K562 (cell line): ENCODE data around the gene RPN1. TPM values are rescaled to one million over a fixed set of nuclear protein-coding genes. Genes with fewer than 3 reads are reported as not detected.

ENCODE experiments used
- ATAC-seq: fragments of 200-7000 bp; cut with Tn5 transposase; 3 replicates; pipeline ENCODE4 v1.9.1; 2020; ENCODE audit warnings: moderate library complexity
- BruUV-seq: library from RNA; stranded (reverse); fragments of 400-500 nt; replicated peaks from 2 replicates; lab custom pipeline; 2021; lab: Mats Ljungman, UMichigan
- CTCF ChIA-PET: fragments of 300-600 bp; formaldehyde crosslinking; extraction: SDS; loops from one replicate; lab custom pipeline; 2021; ENCODE audit warnings: low intra/inter-chr PET ratio; lab: Yijun Ruan, JAX
- POLR2A ChIA-PET: fragments of 300-600, 350-650 bp; sonication (Branson Sonifier 250); formaldehyde crosslinking; extraction: SDS; loops from one replicate; lab custom pipeline; 2021; ENCODE audit warnings: antibody characterized with exemption, inconsistent platforms; lab: Yijun Ruan, JAX
- DNase-seq, 4 experiments: peaks; one replicate each; pipeline versions ENCODE4 v3.0.0 to v3.0.0-alpha.2; 2011 to 2018; ENCODE audit warnings: low spot score in 3 of 4, mixed read lengths in 3 of 4; ENCODE audit errors: extremely low read depth in 1 of 4
- FAIRE-seq: peaks from 2 replicates; lab custom pipeline; 2011; peaks lifted over from hg19 to GRCh38; lab: Jason Lieb, UNC
- H2AFZ ChIP-seq: 2 replicates; pipeline ENCODE4 v1.6.0; 2011; ENCODE audit warnings: low read depth, low read length, control low read depth, inconsistent platforms
- H3K27ac ChIP-seq: fragments of 200-600 bp; 3 replicates; pipeline ENCODE4 v1.8.0; 2011; ENCODE audit warnings: low read depth, mild to moderate bottlenecking, control low read depth, inconsistent platforms, low read length, moderate library complexity, mixed read lengths; ENCODE audit errors: extremely low read depth
- H3K27me3 ChIP-seq, 2 experiments: fragments of 300-600 bp in 1 of 2; 2 replicates in 1 of 2; 3 replicates in 1 of 2; pipeline versions ENCODE4 v1.6.0 to v1.8.0; 2011; ENCODE audit warnings: inconsistent platforms in 2 of 2, low read length in 2 of 2, mild to moderate bottlenecking in 1 of 2, mixed read lengths in 1 of 2, moderate library complexity in 1 of 2; ENCODE audit not compliant: control insufficient read depth in 2 of 2, insufficient read depth in 2 of 2
- H3K36me3 ChIP-seq: fragments of 300-600 bp; 3 replicates; pipeline ENCODE4 v1.8.0; 2011; ENCODE audit warnings: mild to moderate bottlenecking, low read length, inconsistent platforms; ENCODE audit not compliant: control insufficient read depth, insufficient read depth
- H3K4me1 ChIP-seq, 2 experiments: fragments of 200-600 bp in 1 of 2; replicated peaks in 1 of 2; 2 replicates in 1 of 2; 3 replicates in 1 of 2; pipeline versions ENCODE4 v1.5.1 to v1.8.0; 2011; ENCODE audit warnings: inconsistent platforms in 2 of 2, low read length in 2 of 2, mild to moderate bottlenecking in 1 of 2, mixed read lengths in 1 of 2, moderate library complexity in 1 of 2; ENCODE audit not compliant: control insufficient read depth in 2 of 2, insufficient read depth in 2 of 2
- H3K4me2 ChIP-seq: 2 replicates; pipeline ENCODE4 v1.6.1; 2011; ENCODE audit warnings: low read length, control low read depth, inconsistent platforms, mixed read lengths; ENCODE audit not compliant: insufficient read depth
- H3K4me3 ChIP-seq: fragments of 200-600 bp; sonication (generic), shearing (Covaris generic); 2 replicates; pipeline ENCODE4 v1.5.1; 2016; ENCODE audit warnings: control low read depth, inconsistent platforms
- H3K79me2 ChIP-seq: fragments of 200-600 bp; 3 replicates; pipeline ENCODE4 v1.8.0; 2011; ENCODE audit warnings: low read length, inconsistent platforms; ENCODE audit not compliant: control insufficient read depth, insufficient read depth
- H3K9ac ChIP-seq, 2 experiments: 2 replicates each; pipeline versions ENCODE4 v1.6.0 to v1.6.1; 2011; ENCODE audit warnings: low read depth in 2 of 2, low read length in 2 of 2, control low read depth in 1 of 2, inconsistent platforms in 1 of 2, mild to moderate bottlenecking in 1 of 2, mixed read lengths in 1 of 2; ENCODE audit not compliant: insufficient read depth in 1 of 2
- H3K9me1 ChIP-seq: one replicate; pipeline ENCODE4 v1.6.0; 2011; ENCODE audit warnings: inconsistent platforms, mild to moderate bottlenecking, low read length, moderate library complexity; ENCODE audit not compliant: control insufficient read depth, insufficient read depth
- H3K9me3 ChIP-seq: replicated peaks from 2 replicates; pipeline ENCODE4 v1.5.1; 2011; ENCODE audit warnings: low read depth, low read length, inconsistent platforms; ENCODE audit not compliant: control insufficient read depth, insufficient read depth
- H4K20me1 ChIP-seq: replicated peaks from 2 replicates; pipeline ENCODE4 v1.6.1; 2011; ENCODE audit warnings: low read length, inconsistent platforms, mixed read lengths; ENCODE audit not compliant: control insufficient read depth, insufficient read depth
- NCOA6 ChIP-seq: fragments of 450-650 bp; IDR thresholded peaks from 2 replicates; pipeline ENCODE4 v1.6.1; 2017; ENCODE audit warnings: mild to moderate bottlenecking
- RAD21 ChIP-seq, 2 experiments: fragments of 250-450 bp in 1 of 2; fragments of 450-650 bp in 1 of 2; sonication (Bioruptor Pico) in 1 of 2; formaldehyde crosslinking in 1 of 2; IDR thresholded peaks in 1 of 2; conservative IDR thresholded peaks in 1 of 2; 2 replicates each; pipeline versions ENCODE4 v1.4.0 to v1.8.0; 2020 to 2022; ENCODE audit warnings: mild to moderate bottlenecking in 2 of 2, moderate library complexity in 1 of 2
- RBFOX2 ChIP-seq: fragments of 200-400 bp; formaldehyde crosslinking; IDR thresholded peaks from 2 replicates; pipeline ENCODE4 v1.6.1; 2017; ENCODE audit warnings: low read depth, mild to moderate bottlenecking, low read length, moderate library complexity
- SUPT5H ChIP-seq: fragments of 450-650 bp; IDR thresholded peaks from 2 replicates; pipeline ENCODE4 v1.6.1; 2016
- WGBS: fragments of 100-300 bp; shearing (Covaris generic); methylation state at CpG from one replicate; pipeline ENCODE4 v1.1.6; 2016; ENCODE audit warnings: low coverage, mixed read lengths; ENCODE audit not compliant: insufficient coverage; ENCODE audit errors: missing lambda C conversion rate; 5-methylcytosine and 5-hydroxymethylcytosine counted together
- in situ Hi-C: fragments of 300-500 bp; cut with MboI; formaldehyde crosslinking; loops from 4 replicates; pipeline ENCODE4 v1.15.0; 2018; ENCODE audit warnings: inconsistent platforms, mixed read lengths
- intact Hi-C: fragments of 100-400 bp; cut with micrococcal nuclease; formaldehyde crosslinking; loops from 2 replicates; pipeline ENCODE4 v1.14.2; 2022
- polyA plus RNA-seq, 8 experiments: library from polyadenylated mRNA; depleted of rRNA in 4 of 8; stranded (reverse) in 5 of 8; unstranded in 3 of 8; fragments of >200 nt; fragmentation: Nextera tagmentation in 2 of 8; fragmentation: Illumina TruSeq in 1 of 8; extraction: Ambion mirVana in 2 of 8; extraction: Trizol in 1 of 8; gene quantifications; 2 replicates each; pipeline versions ENCODE4 v1.2.1 to v1.2.3, GENCODE V29; 2011 to 2014; ENCODE audit warnings: inconsistent platforms in 1 of 8, missing spikeins in 1 of 8
- total RNA-seq, 7 experiments: library from RNA; depleted of rRNA in 6 of 7; stranded (reverse); fragments of >200 nt in 6 of 7; fragmentation: Illumina TruSeq in 2 of 7; extraction: Trizol in 2 of 7; gene quantifications; 2 replicates each; pipeline versions ENCODE4 v1.2.1 to v1.2.3, GENCODE V29; 2011 to 2021; ENCODE audit warnings: low replicate concordance in 1 of 7

The RPN1 gene
- total and polyA plus RNA-seq, 9 of the 15 experiments (the other 6 are each of a cell fraction or from before 2014, with no cell fraction given), result 39.5 to 300 (median 148) TPM

DNA sequence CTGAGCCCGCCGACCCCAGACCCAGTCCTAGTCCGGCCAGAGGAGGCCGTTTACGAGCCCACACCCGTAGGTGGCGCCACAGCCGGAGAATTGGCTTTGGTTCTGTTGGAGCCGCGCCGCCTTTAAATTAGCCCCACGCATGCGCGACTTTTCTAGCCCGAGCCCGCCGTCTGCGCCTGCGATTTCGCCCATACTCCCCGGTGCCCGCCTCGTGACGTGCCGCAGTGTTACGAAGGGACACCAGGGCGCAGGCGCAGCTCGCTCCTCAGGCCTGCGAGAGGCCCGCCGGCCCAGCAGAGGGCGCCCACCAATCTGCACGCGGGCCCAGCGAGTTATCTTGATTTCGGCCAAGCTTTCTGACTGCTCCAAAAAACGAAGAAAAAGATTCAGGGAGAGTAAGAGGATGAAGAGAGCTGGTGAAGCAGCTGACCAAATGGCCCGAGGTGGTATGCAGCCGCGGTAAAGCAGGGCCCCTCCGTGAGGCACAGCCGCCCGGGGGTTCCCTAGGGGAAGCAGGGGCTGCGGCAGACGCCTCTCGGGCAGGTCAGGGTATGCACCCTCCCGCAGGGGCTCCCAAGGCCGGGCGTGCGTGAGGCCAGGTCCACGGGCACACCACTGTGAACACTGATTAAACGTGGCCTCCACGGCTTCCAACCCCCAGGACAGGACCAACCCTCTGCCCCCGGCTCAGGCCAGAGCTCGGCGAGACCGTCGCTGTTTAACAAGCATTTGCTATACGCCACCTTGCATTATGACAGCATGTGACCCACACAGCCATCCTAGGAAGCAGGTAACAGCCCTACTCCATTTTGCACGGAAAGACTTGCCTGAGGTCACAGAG, 32.8 kb downstream of the RPN1 start (continued):
- TF ChIP-seq RBFOX2 (peak; percentile 40; the same call in 1 of the 2 replicates), RAD21 (CRISPR knock-in tag; conservative IDR thresholded peaks at IDR 0.05 in 1 of 2, IDR thresholded peaks at IDR 0.05 in 1 of 2) (peak in 1 of 2 experiments; percentile 28; a peak in 2 of 4 replicates)
- TF ChIP-seq, all 486 proteins: peak for 13

DNA sequence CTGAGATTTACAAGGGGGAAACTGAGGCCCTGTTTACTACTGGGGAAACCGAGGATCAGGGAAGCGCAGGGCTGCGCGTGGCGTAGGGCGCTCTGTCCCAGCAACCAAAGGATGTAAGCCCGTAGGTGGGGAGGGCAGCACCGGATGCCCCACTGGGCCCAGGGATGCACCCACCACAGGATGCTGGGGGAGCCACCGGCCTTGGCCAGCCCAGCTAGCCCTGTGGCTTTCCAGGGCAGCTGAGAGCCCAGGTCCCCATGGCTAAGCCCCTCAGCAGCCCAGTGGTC, 33.4 kb downstream of the RPN1 start:
- peaks cover 68% of the 10 kb centered on the region; the same call in 2 of the 3 replicates for H3K36me3 ChIP-seq
- no peaks in the 10 kb centered on the region for H3K9me3 ChIP-seq
- BruUV-seq, result no TSS peak
- no peak overlapping the region for H3K27ac ChIP-seq
- no peaks in the 10 kb centered on the region for H3K9me1 ChIP-seq
- ATAC-seq (no peak), DNase-seq (no peak), FAIRE-seq (no peak)
- WGBS, result no CpG with 5 or more reads among the region's 9 CpGs
- no peaks in the 10 kb centered on the region for H3K79me2 ChIP-seq
- TF ChIP-seq NCOA6 (no peak), SUPT5H (0 out of 2 replicates have a peak, but pooled peaks have one; percentile 18)
- CTCF ChIA-PET, result no interaction called here
- H2AFZ ChIP-seq, result no peak overlapping the region
- in situ Hi-C loops (no loop called here), intact Hi-C loops (no loop called here)
- H3K4me3 ChIP-seq, result no peak overlapping the region
- POLR2A ChIA-PET, result interaction anchor here (0.6 kb wide), 1 partner anchor 31 kb away, joined by 3 read pairs; no protein-coding TSS in a partner anchor
- H3K9ac ChIP-seq, result no peak overlapping the region; a peak in 1 of 4 replicates
- no peaks in the 10 kb centered on the region; the same call in 1 of the 2 replicates for H4K20me1 ChIP-seq
- H3K4me2 ChIP-seq, result no peak overlapping the region
- H3K27me3 ChIP-seq, result no peaks in the 10 kb centered on the region
- H3K4me1 ChIP-seq, result peaks cover 0 to 20% of the 10 kb centered on the region in 2 experiments; a peak in 1 of 5 replicates
